K562 (cell line): ENCODE measurements around the gene DOCK3.
"Not testable (repeated sequence)": the region's sequence is repeated elsewhere in the genome, so short reads cannot be mapped to it uniquely, and the experiment has no call there.

Experiments used
- CREM ChIP-seq: IDR thresholded peaks from 2 replicates; pipeline ENCODE4 v1.6.1; 2014; ENCODE audit warnings: antibody characterized with exemption, low read depth
- EZH2 ChIP-seq: IDR thresholded peaks from 2 replicates; pipeline ENCODE4 v1.6.1; 2012; ENCODE audit warnings: low read depth, mild to moderate bottlenecking, inconsistent platforms, low read length, borderline replicate concordance
- POLR2A ChIP-seq: fragments of 450-650 bp; conservative IDR thresholded peaks from 2 replicates; pipeline ENCODE4 v1.6.1; 2016
- SMAD3 ChIP-seq: fragments of 450-650 bp; formaldehyde crosslinking; conservative IDR thresholded peaks from 2 replicates; pipeline ENCODE4 v1.4.0; 2020; ENCODE audit warnings: mild to moderate bottlenecking
- ZBED1 ChIP-seq: IDR thresholded peaks from 2 replicates; pipeline ENCODE4 v1.6.1; 2014
- ZNF354B ChIP-seq: fragments of 250-450 bp; sonication (Bioruptor Pico); IDR thresholded peaks from 2 replicates; pipeline ENCODE4 v1.4.0; 2020

GRCh38 chr3:50932918-50933317 lies 258.2 kb downstream of the DOCK3 start:
- not testable (repeated sequence) for TF ChIP-seq ZBED1; EZH2; ZNF354B (CRISPR knock-in tag); SMAD3; POLR2A; CREM
